ENCODE data around the gene MRPL36.

GRCh38 chr5:1785062-1785461, 14.6 kb downstream of the MRPL36 start:
- no peak for TF ChIP-seq POLR2AphosphoS5 (IDR thresholded peaks at IDR 0.05; ENCODE audit: low read depth)
- TF ChIP-seq CTCF (IDR thresholded peaks at IDR 0.05; ENCODE audit: insufficient read depth, low read length) = no peak
- no peak for TF ChIP-seq REST (IDR thresholded peaks at IDR 0.05; ENCODE audit: insufficient replicate concordance, low read depth)
- no peak for TF ChIP-seq GABPA (IDR thresholded peaks at IDR 0.05; ENCODE audit: low read depth)
- TF ChIP-seq SPI1 (IDR thresholded peaks at IDR 0.05; ENCODE audit: borderline replicate concordance, low read depth) = no peak

Measured in HL-60 (cell line).